Measurements from ENCODE around the gene DCDC2B. TPM values are rescaled to one million over a fixed set of nuclear protein-coding genes. Genes with fewer than 3 reads are reported as not detected.

DCDC2B gene
- total and polyA plus RNA-seq, 9 of the 15 experiments (the other 6 are each of a cell fraction or from before 2014, with no cell fraction given): not detected

GRCh38 chr1:32255072-32256071 is 46.5 kb downstream of the DCDC2B start (continued):
- TF ChIP-seq ZNF740 (CRISPR knock-in tag; IDR thresholded peaks at IDR 0.05) (no peak), ZNF740 (tag; IDR thresholded peaks at IDR 0.05) (no peak), ZNF263 (CRISPR knock-in tag; IDR thresholded peaks at IDR 0.05; ENCODE audit: borderline replicate concordance) (no peak), HEY1 (CRISPR knock-in tag; IDR thresholded peaks at IDR 0.05; ENCODE audit: borderline replicate concordance) (no peak), MCM5 (IDR thresholded peaks at IDR 0.05; ENCODE audit: low read depth) (no peak), RHOXF2B (CRISPR knock-in tag; conservative IDR thresholded peaks at IDR 0.05) (no peak), SRSF3 (IDR thresholded peaks at IDR 0.05; ENCODE audit: insufficient read depth, low read length) (no peak), HDAC2 (IDR thresholded peaks at IDR 0.05) (peak; percentile 46; the same call in 1 of the 2 replicates), ZBTB33 (CRISPR knock-in tag; IDR thresholded peaks at IDR 0.05) (no peak), TFAM (CRISPR knock-in tag; conservative IDR thresholded peaks at IDR 0.05) (no peak), SRF (CRISPR knock-in tag; IDR thresholded peaks at IDR 0.05) (no peak), USF1 (CRISPR knock-in tag; IDR thresholded peaks at IDR 0.05) (no peak)
- TF ChIP-seq, protein P1, sequence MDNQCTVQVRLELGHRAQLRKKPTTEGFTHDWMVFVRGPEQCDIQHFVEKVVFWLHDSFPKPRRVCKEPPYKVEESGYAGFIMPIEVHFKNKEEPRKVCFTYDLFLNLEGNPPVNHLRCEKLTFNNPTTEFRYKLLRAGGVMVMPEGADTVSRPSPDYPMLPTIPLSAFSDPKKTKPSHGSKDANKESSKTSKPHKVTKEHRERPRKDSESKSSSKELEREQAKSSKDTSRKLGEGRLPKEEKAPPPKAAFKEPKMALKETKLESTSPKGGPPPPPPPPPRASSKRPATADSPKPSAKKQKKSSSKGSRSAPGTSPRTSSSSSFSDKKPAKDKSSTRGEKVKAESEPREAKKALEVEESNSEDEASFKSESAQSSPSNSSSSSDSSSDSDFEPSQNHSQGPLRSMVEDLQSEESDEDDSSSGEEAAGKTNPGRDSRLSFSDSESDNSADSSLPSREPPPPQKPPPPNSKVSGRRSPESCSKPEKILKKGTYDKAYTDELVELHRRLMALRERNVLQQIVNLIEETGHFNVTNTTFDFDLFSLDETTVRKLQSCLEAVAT (IDR thresholded peaks at IDR 0.05): no peak
- TF ChIP-seq, protein P2, sequence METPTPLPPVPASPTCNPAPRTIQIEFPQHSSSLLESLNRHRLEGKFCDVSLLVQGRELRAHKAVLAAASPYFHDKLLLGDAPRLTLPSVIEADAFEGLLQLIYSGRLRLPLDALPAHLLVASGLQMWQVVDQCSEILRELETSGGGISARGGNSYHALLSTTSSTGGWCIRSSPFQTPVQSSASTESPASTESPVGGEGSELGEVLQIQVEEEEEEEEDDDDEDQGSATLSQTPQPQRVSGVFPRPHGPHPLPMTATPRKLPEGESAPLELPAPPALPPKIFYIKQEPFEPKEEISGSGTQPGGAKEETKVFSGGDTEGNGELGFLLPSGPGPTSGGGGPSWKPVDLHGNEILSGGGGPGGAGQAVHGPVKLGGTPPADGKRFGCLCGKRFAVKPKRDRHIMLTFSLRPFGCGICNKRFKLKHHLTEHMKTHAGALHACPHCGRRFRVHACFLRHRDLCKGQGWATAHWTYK (CRISPR knock-in tag; IDR thresholded peaks at IDR 0.05): no peak
- TF ChIP-seq, protein P3, sequence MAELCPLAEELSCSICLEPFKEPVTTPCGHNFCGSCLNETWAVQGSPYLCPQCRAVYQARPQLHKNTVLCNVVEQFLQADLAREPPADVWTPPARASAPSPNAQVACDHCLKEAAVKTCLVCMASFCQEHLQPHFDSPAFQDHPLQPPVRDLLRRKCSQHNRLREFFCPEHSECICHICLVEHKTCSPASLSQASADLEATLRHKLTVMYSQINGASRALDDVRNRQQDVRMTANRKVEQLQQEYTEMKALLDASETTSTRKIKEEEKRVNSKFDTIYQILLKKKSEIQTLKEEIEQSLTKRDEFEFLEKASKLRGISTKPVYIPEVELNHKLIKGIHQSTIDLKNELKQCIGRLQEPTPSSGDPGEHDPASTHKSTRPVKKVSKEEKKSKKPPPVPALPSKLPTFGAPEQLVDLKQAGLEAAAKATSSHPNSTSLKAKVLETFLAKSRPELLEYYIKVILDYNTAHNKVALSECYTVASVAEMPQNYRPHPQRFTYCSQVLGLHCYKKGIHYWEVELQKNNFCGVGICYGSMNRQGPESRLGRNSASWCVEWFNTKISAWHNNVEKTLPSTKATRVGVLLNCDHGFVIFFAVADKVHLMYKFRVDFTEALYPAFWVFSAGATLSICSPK (IDR thresholded peaks at IDR 0.05; ENCODE audit: borderline replicate concordance): no peak

All from K562 (cell line).